H1 (cell line): ENCODE data around the gene PDXP. TPM values are rescaled to one million over a fixed set of nuclear protein-coding genes. Genes with fewer than 3 reads are reported as not detected.

Source experiments
- CHD7 ChIP-seq: fragments of 300-600 bp; sonication (generic); IDR thresholded peaks from 2 replicates; pipeline ENCODE4 v1.7.1; 2012; ENCODE audit warnings: low read length, moderate library complexity, mild to moderate bottlenecking, inconsistent platforms; ENCODE audit not compliant: insufficient replicate concordance
- E2F6 ChIP-seq: IDR thresholded peaks from 2 replicates; pipeline ENCODE4 v1.6.1; 2012; ENCODE audit warnings: inconsistent platforms
- EGR1 ChIP-seq: IDR thresholded peaks from 2 replicates; pipeline ENCODE4 v1.6.1; 2011; ENCODE audit warnings: low read depth, low read length, borderline replicate concordance
- EZH2 ChIP-seq: fragments of 200-600 bp; sonication (generic); IDR thresholded peaks from 2 replicates; pipeline ENCODE4 v1.7.1; 2012; ENCODE audit warnings: low read depth, mild to moderate bottlenecking, moderate library complexity, low read length, inconsistent platforms; ENCODE audit not compliant: severe bottlenecking
- KDM1A ChIP-seq: fragments of 200-600, 300-600 bp; sonication (generic); IDR thresholded peaks from 2 replicates; pipeline ENCODE4 v1.7.1; 2016; ENCODE audit warnings: mild to moderate bottlenecking, low read length, borderline replicate concordance
- PHF8 ChIP-seq: fragments of 200-600 bp; sonication (generic); conservative IDR thresholded peaks from 2 replicates; pipeline ENCODE4 v1.7.1; 2012; ENCODE audit warnings: low read depth, mild to moderate bottlenecking, inconsistent platforms, low read length, moderate library complexity
- RAD21 ChIP-seq, 2 experiments: IDR thresholded peaks in 1 of 2; conservative IDR thresholded peaks in 1 of 2; 2 replicates each; pipeline ENCODE4 v1.6.1; 2011; ENCODE audit warnings: low read depth in 2 of 2, low read length in 2 of 2, improper control_type of control experiment in 1 of 2, inconsistent platforms in 1 of 2, mild to moderate bottlenecking in 1 of 2, moderate library complexity in 1 of 2
- RFX5 ChIP-seq: IDR thresholded peaks from 2 replicates; pipeline ENCODE4 v1.6.1; 2011; ENCODE audit warnings: low read depth, low read length, improper control_type of control experiment, borderline replicate concordance
- polyA plus RNA-seq, 7 experiments: library from polyadenylated mRNA; depleted of rRNA in 3 of 7; stranded (reverse) in 5 of 7; unstranded in 2 of 7; fragments of >200 nt in 5 of 7; fragments of 200-250 nt in 2 of 7; gene quantifications; 1 replicate in 5 of 7; 2 replicates in 1 of 7; 4 replicates in 1 of 7; pipeline versions ENCODE4 v1.2.1 to v1.2.3, GENCODE V29; 2011 to 2013; ENCODE audit warnings: missing spikeins in 2 of 7, mixed read lengths in 2 of 7
- total RNA-seq: library from RNA; stranded (reverse); fragmentation: NEBNext Ultra II Directional; extraction: Animal tissue kit (Norgen Biotek cat#: 25700); gene quantifications from 2 replicates; pipeline ENCODE4 v1.2.1, GENCODE V29; 2021

Gene PDXP
- total and polyA plus RNA-seq, 2 of the 8 experiments (the other 6 are each of a cell fraction or from before 2014, with no cell fraction given): 36.6 to 67.7 TPM

GRCh38 chr22:37658133-37659065, at the start of gene PDXP (continued):
- TF ChIP-seq CHD7 (no peak), PHF8 (peak; percentile 90), RAD21 (IDR thresholded peaks at IDR 0.05 in 1 of 2, conservative IDR thresholded peaks at IDR 0.05 in 1 of 2; ENCODE audit: low read depth in 2 of 2, low read length in 2 of 2) (no peak), RFX5 (peak; percentile 95), EGR1 (no peak), E2F6 (peak; percentile 90), EZH2 (no peak), KDM1A (peak; percentile 88)
